HG03342 (cell line): Measurements from ENCODE around the gene KLK12.

ENCODE experiments used
- ATAC-seq: cut with Tn5 transposase; IDR thresholded peaks from one replicate; pipeline ENCODE4 v1.9.1; 2021; ENCODE audit warnings: mild to moderate bottlenecking, moderate library complexity; ENCODE audit not compliant: unreplicated experiment

Gene KLK12

GRCh38 chr19:51034704-51035103 is at the start of gene KLK12:
KLK12 (minus strand) TSS chr19:51035002; CDS start chr19:51034621, 381 bp downstream.
- ATAC-seq = no peak

- no peak for ATAC-seq
Observed at GRCh38 chr19:51084505-51084904, 49.7 kb upstream of the KLK12 start.

- no peak for ATAC-seq
Observed at GRCh38 chr19:51083783-51084182, 49.0 kb upstream of the KLK12 start.

GRCh38 chr19:51083181-51083580 is 48.4 kb upstream of the KLK12 start:
- no peak for ATAC-seq

- no peak for ATAC-seq
Observed at GRCh38 chr19:51082611-51083010, 47.8 kb upstream of the KLK12 start, which contains the start of gene KLK14. KLK14 (minus strand) TSS chr19:51082887; CDS start chr19:51082614, 273 bp downstream.

GRCh38 chr19:51081476-51081875 is 46.7 kb upstream of the KLK12 start:
- no peak for ATAC-seq

- ATAC-seq = no peak
Observed at GRCh38 chr19:51079481-51080110, 44.8 kb upstream of the KLK12 start.

GRCh38 chr19:51078731-51079130 is 43.9 kb upstream of the KLK12 start:
- no peak for ATAC-seq

- no peak for ATAC-seq
Observed at GRCh38 chr19:51078104-51078503, 43.3 kb upstream of the KLK12 start.

GRCh38 chr19:51076631-51077213 is 41.9 kb upstream of the KLK12 start:
- ATAC-seq = no peak

GRCh38 chr19:51075998-51076397 is 41.2 kb upstream of the KLK12 start:
- no peak for ATAC-seq

GRCh38 chr19:51071095-51071405 is 36.2 kb upstream of the KLK12 start:
- ATAC-seq = no peak

GRCh38 chr19:51070334-51071094 is 35.7 kb upstream of the KLK12 start:
- ATAC-seq = no peak

GRCh38 chr19:51066393-51067186 is 31.8 kb upstream of the KLK12 start:
- ATAC-seq = no peak

GRCh38 chr19:51065221-51065960 is 30.6 kb upstream of the KLK12 start:
- no peak for ATAC-seq

GRCh38 chr19:51064534-51065220 is 29.9 kb upstream of the KLK12 start, which contains the start of gene KLK13:
KLK13 (minus strand) TSS chr19:51065092; CDS start chr19:51065067, 25 bp downstream.
- no peak for ATAC-seq

GRCh38 chr19:51063664-51064063 is 28.9 kb upstream of the KLK12 start:
- ATAC-seq = no peak

GRCh38 chr19:51060973-51061372 is 26.2 kb upstream of the KLK12 start:
- ATAC-seq = no peak

- no peak for ATAC-seq
Observed at GRCh38 chr19:51060336-51060735, 25.5 kb upstream of the KLK12 start.

GRCh38 chr19:51059715-51060114 is 24.9 kb upstream of the KLK12 start:
- ATAC-seq = no peak
